GM06990 (cell line): Measurements from ENCODE around the gene ICAM5.

Source experiments
- DNase-seq: peaks from one replicate; pipeline ENCODE4 v3.0.0-alpha.2; 2011; ENCODE audit not compliant: insufficient read length; ENCODE audit errors: extremely low read depth
- H3K27me3 ChIP-seq: replicated peaks from 2 replicates; pipeline ENCODE4 v1.6.0; 2011; ENCODE audit warnings: low read length; ENCODE audit not compliant: control insufficient read depth, insufficient read depth
- H3K36me3 ChIP-seq: 2 replicates; pipeline ENCODE4 v1.5.1; 2011; ENCODE audit warnings: low read length; ENCODE audit not compliant: control insufficient read depth, insufficient read depth
- H3K4me3 ChIP-seq: replicated peaks from 2 replicates; pipeline ENCODE4 v1.5.1; 2011; ENCODE audit warnings: low read depth, mild to moderate bottlenecking, control low read depth, low read length
- CTCF ChIP-seq: IDR thresholded peaks from 2 replicates; pipeline ENCODE4 v1.5.1; 2011; ENCODE audit warnings: low read length, control low read depth, mild to moderate bottlenecking, inconsistent platforms; ENCODE audit not compliant: insufficient read depth, poor library complexity, severe bottlenecking

The ICAM5 gene

DNA sequence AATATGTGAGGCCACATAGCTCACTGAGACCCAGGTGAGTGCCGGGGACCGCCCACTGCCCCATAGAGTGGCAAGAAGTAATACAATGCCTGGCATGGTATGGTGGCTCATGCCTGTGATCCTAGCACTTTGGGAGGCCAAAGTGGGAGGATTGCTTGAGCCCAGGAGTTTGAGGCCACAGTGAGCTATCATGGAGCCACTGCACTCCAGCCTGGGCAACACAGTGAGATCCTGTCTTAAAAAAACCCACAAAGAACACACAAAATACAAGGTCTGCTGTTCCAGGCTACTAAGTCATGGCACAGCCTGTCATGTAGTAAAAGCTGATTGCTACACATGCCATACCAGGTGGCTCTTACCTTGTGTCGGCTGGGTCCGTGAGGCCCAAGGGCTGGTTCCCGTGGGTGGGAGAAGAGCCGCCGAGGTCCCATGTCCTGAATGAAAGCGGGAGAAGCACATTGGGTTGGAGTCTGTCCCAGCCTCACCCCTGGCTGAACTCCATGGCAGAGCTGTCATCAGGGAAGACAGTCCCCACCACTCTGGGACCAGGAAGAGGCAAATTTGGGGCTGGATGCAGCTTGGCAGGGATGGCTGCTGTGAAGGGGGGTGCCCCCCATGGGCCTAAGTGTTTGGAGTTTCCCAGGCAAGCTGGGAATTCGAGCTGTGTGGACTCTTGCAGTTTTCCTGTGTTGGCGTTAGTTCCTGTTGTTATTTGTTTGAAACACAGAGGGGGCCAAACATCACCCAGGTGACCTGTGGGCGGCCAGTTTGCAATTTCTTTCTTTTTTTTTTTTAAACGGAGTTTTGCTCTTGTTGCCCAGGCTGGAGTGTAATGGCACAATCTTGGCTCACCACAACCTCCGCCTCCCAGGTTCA lies 29.3 kb downstream of the ICAM5 start:
- no peaks in the 10 kb centered on the region for H3K27me3 ChIP-seq
- no peak overlapping the region for H3K4me3 ChIP-seq
- TF ChIP-seq CTCF, result no peak
- DNase-seq, result no peak
- peaks cover 38% of the 10 kb centered on the region for H3K36me3 ChIP-seq

GRCh38 chr19:10320602-10321416 lies 31.1 kb downstream of the ICAM5 start:
- peaks cover 47% of the 10 kb centered on the region for H3K36me3 ChIP-seq
- no peak for DNase-seq
- H3K27me3 ChIP-seq, result no peaks in the 10 kb centered on the region
- no peak overlapping the region for H3K4me3 ChIP-seq
- no peak for TF ChIP-seq CTCF

DNA sequence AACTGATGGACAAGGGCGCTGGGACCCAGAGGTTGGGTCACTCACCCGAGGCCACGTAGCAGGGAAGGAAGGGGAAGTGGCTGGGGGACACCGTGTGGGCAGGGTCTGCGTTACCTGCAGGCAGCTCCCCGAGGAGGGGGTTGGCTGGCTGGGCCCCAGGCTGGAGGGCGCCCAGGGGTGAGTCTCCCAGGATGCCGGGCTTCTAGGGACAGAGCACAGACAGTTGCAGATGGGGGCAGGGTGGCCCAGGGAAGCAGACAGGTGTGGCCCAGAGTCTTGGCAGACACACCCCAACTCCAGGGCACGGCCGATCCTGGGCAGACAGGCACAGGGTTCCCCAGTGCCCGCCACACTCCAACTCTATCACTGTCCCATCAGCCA lies 31.7 kb downstream of the ICAM5 start:
- no peak for TF ChIP-seq CTCF
- no peaks in the 10 kb centered on the region for H3K27me3 ChIP-seq
- DNase-seq, result no peak
- no peak overlapping the region for H3K4me3 ChIP-seq
- peaks cover 50% of the 10 kb centered on the region for H3K36me3 ChIP-seq

DNA sequence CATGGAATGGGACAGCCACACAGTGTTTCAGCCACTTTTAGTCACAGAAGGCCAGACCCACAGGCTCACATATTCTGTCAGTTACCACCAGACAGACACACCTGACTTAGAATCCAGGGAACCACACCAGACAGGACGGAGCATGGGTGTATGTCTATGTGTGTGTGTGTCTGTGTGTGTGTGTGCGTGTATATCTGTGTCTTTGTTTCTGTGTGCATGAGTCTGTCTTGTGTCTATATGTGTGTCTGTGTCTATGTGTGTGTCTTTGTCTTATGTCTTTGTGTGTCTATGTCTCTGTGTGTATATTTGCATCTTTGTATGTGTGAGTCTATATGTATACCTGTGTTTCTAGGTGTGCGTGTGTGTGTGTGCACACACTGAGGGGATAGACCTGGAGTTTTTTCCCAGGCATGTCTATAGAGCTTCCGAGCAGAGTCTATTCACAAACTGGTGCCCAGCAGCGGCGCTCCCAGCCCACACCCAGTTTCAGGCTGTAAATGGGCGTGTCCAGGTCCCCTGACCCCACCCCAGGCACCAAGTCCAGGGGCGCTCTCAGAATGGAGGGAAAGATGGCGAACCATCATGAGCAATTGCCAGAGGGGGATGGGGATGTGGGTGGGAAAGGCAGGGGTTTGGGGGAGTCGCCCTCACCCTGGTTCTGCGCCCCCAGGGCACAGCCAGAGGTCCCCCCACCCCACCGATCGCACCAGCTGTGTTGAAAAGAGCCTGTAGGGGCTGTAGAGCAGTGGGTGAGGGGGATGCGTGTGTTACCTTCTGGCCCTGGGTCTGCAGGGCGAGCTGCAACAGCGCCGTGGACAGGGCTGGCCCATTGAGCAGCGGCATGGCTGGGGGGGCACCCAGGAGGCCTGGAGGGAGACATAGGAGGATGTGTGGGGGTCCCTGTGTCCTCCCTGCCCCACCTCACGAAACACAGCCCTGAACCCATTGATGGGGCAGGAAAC lies 32.4 kb downstream of the ICAM5 start:
- no peak for DNase-seq
- H3K27me3 ChIP-seq, result no peaks in the 10 kb centered on the region
- peaks cover 53% of the 10 kb centered on the region for H3K36me3 ChIP-seq
- TF ChIP-seq CTCF, result no peak
- H3K4me3 ChIP-seq, result no peak overlapping the region

- Histone ChIP-seq H3K27me3 (no peaks in the 10 kb centered on the region), H3K4me3 (no peak overlapping the region)
- no peak for DNase-seq
Observed at GRCh38 chr19:10325732-10326131, 36.0 kb downstream of the ICAM5 start.

More at GRCh38 chr19:10325732-10326131, 36.0 kb downstream of the ICAM5 start:
- peaks cover 65% of the 10 kb centered on the region for H3K36me3 ChIP-seq
- no peak for TF ChIP-seq CTCF
